Heart left ventricle (tissue), 13 donors: ENCODE measurements around the gene SRGAP2B.
"Not testable (repeated sequence)": the region's sequence is repeated elsewhere in the genome, so short reads cannot be mapped to it uniquely, and the experiment has no call there.

ENCODE experiments used
- CTCF ChIP-seq, 12 donors: fragments of 200-600 bp; sonication (generic) in 4 of 12; IDR thresholded peaks; one replicate each; pipeline versions ENCODE4 v1.5.0 to v1.8.0; 2018 to 2022; ENCODE audit warnings: antibody characterized with exemption in 12 of 12, mild to moderate bottlenecking in 5 of 12
- POLR2A ChIP-seq, 2 donors: fragments of 450-650 bp; IDR thresholded peaks; one replicate each; pipeline ENCODE4 v1.6.1; 2017; ENCODE audit warnings: antibody characterized with exemption in 2 of 2, mild to moderate bottlenecking in 2 of 2, moderate library complexity in 2 of 2
- donor health status: ischemic (EF 13 %, LVEDD 7.1; RV severe dilation, severe dysfunction).
- donor health status: DM: no; HTN: yes; CAD: no.
- donor health status: DM: no; HTN: no; CAD: no.
- donor health status: ischemic (EF 25% LVEDD 6.9; RV normal size, moderate dysfunction).
- donor health status: ischemic (EF 25% LVEDD 5.7; RV mildly dilated, moderate dysfunction).
- donor health status: ischemic (EF 35%, LVEDD 5.7; RV mildly dilated, moderate dysfunction).
- donor health status: nonischemic (EF 11% LVEDD 7.7; RV severe dilation, severe dysfunction).
- donor health status: DM: yes; HTN: yes; CAD: no.
- donor health status: PGD.
- donor health status: ischemic (EF 29% LVEDD 5.4; RV normal size, mild dysfunction).
- donor health status: nonischemic (EF 23%, LVEDD 6.1; RV moderate dilation, normal function).

GRCh38 chr1:144883022-144883421, 212.1 kb downstream of the SRGAP2B start:
- not testable (repeated sequence) for TF ChIP-seq POLR2A, CTCF (IDR thresholded peaks at IDR 0.05)
